Thyroid gland (tissue), 4 donors: ENCODE measurements around the gene TNRC18. TPM values are rescaled to one million over a fixed set of nuclear protein-coding genes. Genes with fewer than 3 reads are reported as not detected.
A peak's percentile ranks its signal among the peaks of the same experiment; 100 is the strongest.

Source experiments
- DNase-seq, 2 donors: peaks; one replicate each; pipeline ENCODE4 v3.0.0-alpha.2; 2019
- H3K27ac ChIP-seq, 3 donors: fragments of 200-600 bp; sonication (generic); 1 replicate in 2 of 3; 2 replicates in 1 of 3; pipeline ENCODE4 v1.5.1; 2016 to 2019; ENCODE audit warnings: mild to moderate bottlenecking in 1 of 3, moderate library complexity in 1 of 3
- H3K27me3 ChIP-seq: fragments of 200-600 bp; sonication (generic); one replicate; pipeline ENCODE4 v1.5.1; 2019
- H3K36me3 ChIP-seq, 2 donors: fragments of 200-600 bp; sonication (generic); one replicate each; pipeline ENCODE4 v1.5.1; 2016 to 2019
- H3K4me1 ChIP-seq, 2 donors: fragments of 200-600 bp; sonication (generic); one replicate each; pipeline ENCODE4 v1.5.1; 2017 to 2019
- H3K4me3 ChIP-seq, 3 donors: fragments of 200-600 bp; sonication (generic); replicated peaks in 1 of 3; 1 replicate in 2 of 3; 2 replicates in 1 of 3; pipeline ENCODE4 v1.5.1; 2016; ENCODE audit warnings: mild to moderate bottlenecking in 1 of 3
- H3K9me3 ChIP-seq: fragments of 200-600 bp; sonication (generic); one replicate; pipeline ENCODE4 v1.5.1; 2017
- CTCF ChIP-seq, 6 experiments: fragments of 200-600 bp in 3 of 6; fragments of 450-650 bp in 3 of 6; sonication (generic) in 3 of 6; IDR thresholded peaks; one replicate each; pipeline ENCODE4 v1.5.1; 2016 to 2019; ENCODE audit warnings: antibody characterized with exemption in 6 of 6, mild to moderate bottlenecking in 2 of 6, inconsistent platforms in 1 of 6, moderate library complexity in 1 of 6
- POLR2A ChIP-seq, 2 donors: fragments of 450-650 bp; IDR thresholded peaks; one replicate each; pipeline ENCODE4 v1.6.1; 2017; ENCODE audit warnings: antibody characterized with exemption in 2 of 2, mild to moderate bottlenecking in 2 of 2, moderate library complexity in 1 of 2
- WGBS, 2 donors: methylation state at CpG; one replicate each; pipeline ENCODE4 v1.1.5; 2017; 5-methylcytosine and 5-hydroxymethylcytosine counted together
- intact Hi-C: fragments of 100-400 bp; cut with DNase I; formaldehyde crosslinking; loops from one replicate; pipeline ENCODE4 v1.15.1; 2023
- total RNA-seq, 4 donors: library from RNA; depleted of rRNA; stranded (reverse); fragments of >200 nt; gene quantifications; one replicate each; pipeline ENCODE4 v1.2.3, GENCODE V29; 2016

The TNRC18 gene
- total RNA-seq, 4 donors from 2014 or later: 47.0 to 173 (median 94.8) TPM

GRCh38 chr7:5403442-5403841 is 20.2 kb downstream of the TNRC18 start:
- H3K27ac ChIP-seq: no peak overlapping the region
- WGBS, 2 donors: 95 to 97% methylated on average over 6 of the region's 6 CpGs
- H3K36me3 ChIP-seq: peaks cover 7 to 10% of the 10 kb centered on the region in 2 donors
- no peaks in the 10 kb centered on the region for H3K9me3 ChIP-seq
- intact Hi-C loops: no loop called here
- no peak for DNase-seq
- no peak for TF ChIP-seq POLR2A (IDR thresholded peaks at IDR 0.05)
- no peak for TF ChIP-seq CTCF (IDR thresholded peaks at IDR 0.05)
- H3K4me1 ChIP-seq: peaks cover 9 to 28% of the 10 kb centered on the region in 2 donors
- no peak overlapping the region for H3K4me3 ChIP-seq
- H3K27me3 ChIP-seq: no peaks in the 10 kb centered on the region

GRCh38 chr7:5397736-5398135 is 25.9 kb downstream of the TNRC18 start:
- peaks cover 0 to 18% of the 10 kb centered on the region in 2 donors for H3K4me1 ChIP-seq
- H3K4me3 ChIP-seq: no peak overlapping the region
- WGBS, 2 donors: 74 to 81% methylated on average over 7 of the region's 7 CpGs
- H3K27me3 ChIP-seq: no peaks in the 10 kb centered on the region
- TF ChIP-seq POLR2A (IDR thresholded peaks at IDR 0.05): no peak
- TF ChIP-seq CTCF (IDR thresholded peaks at IDR 0.05): no peak
- no peaks in the 10 kb centered on the region for H3K9me3 ChIP-seq
- peak overlapping the region in 2 of 3 donors; percentile 65 to 74 for H3K27ac ChIP-seq
- H3K36me3 ChIP-seq: peaks cover 11 to 12% of the 10 kb centered on the region in 2 donors
- no peak for DNase-seq
- intact Hi-C loops: no loop called here

- Histone ChIP-seq H3K27me3 (no peaks in the 10 kb centered on the region), H3K4me1 (peaks cover 0 to 18% of the 10 kb centered on the region in 2 donors), H3K9me3 (no peaks in the 10 kb centered on the region), H3K4me3 (no peak overlapping the region), H3K27ac (peak overlapping the region; percentile 38 to 74 (median 65)), H3K36me3 (peaks cover 11 to 13% of the 10 kb centered on the region in 2 donors)
- DNase-seq: peak; percentile 48 to 52
- WGBS, 2 donors: 81 to 87% methylated on average over 8 to 9 of the region's 30 CpGs
- TF ChIP-seq POLR2A (IDR thresholded peaks at IDR 0.05): no peak
- TF ChIP-seq CTCF (IDR thresholded peaks at IDR 0.05): no peak
- intact Hi-C loops: no loop called here
These were observed 26.5 kb downstream of the TNRC18 start for GRCh38 chr7:5396999-5397663.

- no peak for TF ChIP-seq POLR2A (IDR thresholded peaks at IDR 0.05)
- TF ChIP-seq CTCF (IDR thresholded peaks at IDR 0.05): peak in 2 of 6 experiments; percentile 5 to 7
- peaks cover 11 to 13% of the 10 kb centered on the region in 2 donors for H3K36me3 ChIP-seq
- H3K9me3 ChIP-seq: no peaks in the 10 kb centered on the region
- H3K4me3 ChIP-seq: no peak overlapping the region
- H3K27ac ChIP-seq: peak overlapping the region; percentile 38 to 74 (median 65)
- intact Hi-C loops: no loop called here
- no peak for DNase-seq
- 49 to 93% methylated on average over 3 to 4 of the region's 6 CpGs for WGBS, 2 donors
- H3K4me1 ChIP-seq: peaks cover 0 to 18% of the 10 kb centered on the region in 2 donors
- no peaks in the 10 kb centered on the region for H3K27me3 ChIP-seq
These were observed 27.1 kb downstream of the TNRC18 start for GRCh38 chr7:5396542-5396941.

- no peak overlapping the region for H3K27ac ChIP-seq
- H3K4me1 ChIP-seq: peaks cover 0 to 18% of the 10 kb centered on the region in 2 donors
- 79 to 80% methylated on average over 1 to 8 of the region's 15 CpGs for WGBS, 2 donors
- no peak for DNase-seq
- intact Hi-C loops: no loop called here
- H3K36me3 ChIP-seq: peaks cover 11 to 23% of the 10 kb centered on the region in 2 donors
- no peaks in the 10 kb centered on the region for H3K27me3 ChIP-seq
- no peaks in the 10 kb centered on the region for H3K9me3 ChIP-seq
- H3K4me3 ChIP-seq: no peak overlapping the region
- TF ChIP-seq CTCF (IDR thresholded peaks at IDR 0.05): no peak
- TF ChIP-seq POLR2A (IDR thresholded peaks at IDR 0.05): no peak
These were observed 28.4 kb downstream of the TNRC18 start for GRCh38 chr7:5395246-5395645.
